Measurements from ENCODE around the gene TMIGD1.

Gene TMIGD1

GRCh38 chr17:30326809-30327208 is 7.0 kb downstream of the TMIGD1 start:
- Histone ChIP-seq H3K9ac (ENCODE audit: insufficient read length, low read depth) (no peak overlapping the region), H3K9me3 (ENCODE audit: insufficient read depth, low read length) (no peaks in the 10 kb centered on the region), H3K36me3 (ENCODE audit: insufficient read depth, insufficient read length, low read length) (no peaks in the 10 kb centered on the region), H3K4me3 (ENCODE audit: insufficient read length, low read depth) (no peak overlapping the region), H3K27me3 (ENCODE audit: insufficient read depth, insufficient read length) (peaks cover 2% of the 10 kb centered on the region), H3K4me1 (ENCODE audit: insufficient read depth, insufficient read length) (no peaks in the 10 kb centered on the region)
- DNase-seq (ENCODE audit: low read depth, low spot score), result no peak
- TF ChIP-seq ZNF274 (IDR thresholded peaks at IDR 0.05; ENCODE audit: low read depth, low read length), result no peak
- TF ChIP-seq YY1 (IDR thresholded peaks at IDR 0.05; ENCODE audit: insufficient read depth, insufficient read length), result no peak
- no peak for TF ChIP-seq SUZ12 (IDR thresholded peaks at IDR 0.05; ENCODE audit: extremely low read depth, insufficient read depth, insufficient read length)

GRCh38 chr17:30324723-30325122 is 9.1 kb downstream of the TMIGD1 start:
- Histone ChIP-seq H3K27me3 (ENCODE audit: insufficient read depth, insufficient read length) (peaks cover 2% of the 10 kb centered on the region), H3K36me3 (ENCODE audit: insufficient read depth, insufficient read length, low read length) (no peaks in the 10 kb centered on the region), H3K4me3 (ENCODE audit: insufficient read length, low read depth) (no peak overlapping the region), H3K9ac (ENCODE audit: insufficient read length, low read depth) (no peak overlapping the region), H3K9me3 (ENCODE audit: insufficient read depth, low read length) (no peaks in the 10 kb centered on the region), H3K4me1 (ENCODE audit: insufficient read depth, insufficient read length) (no peaks in the 10 kb centered on the region)
- no peak for DNase-seq (ENCODE audit: low read depth, low spot score)
- no peak for TF ChIP-seq SUZ12 (IDR thresholded peaks at IDR 0.05; ENCODE audit: extremely low read depth, insufficient read depth, insufficient read length)
- TF ChIP-seq YY1 (IDR thresholded peaks at IDR 0.05; ENCODE audit: insufficient read depth, insufficient read length), result no peak
- TF ChIP-seq ZNF274 (IDR thresholded peaks at IDR 0.05; ENCODE audit: low read depth, low read length), result no peak

- no peaks in the 10 kb centered on the region for H3K9me3 ChIP-seq (ENCODE audit: insufficient read depth, low read length)
- DNase-seq (ENCODE audit: low read depth, low spot score), result no peak
- TF ChIP-seq SUZ12 (IDR thresholded peaks at IDR 0.05; ENCODE audit: extremely low read depth, insufficient read depth, insufficient read length) (no peak), ZNF274 (IDR thresholded peaks at IDR 0.05; ENCODE audit: low read depth, low read length) (no peak), YY1 (IDR thresholded peaks at IDR 0.05; ENCODE audit: insufficient read depth, insufficient read length) (no peak)
- H3K9ac ChIP-seq (ENCODE audit: insufficient read length, low read depth), result no peak overlapping the region
- no peak overlapping the region for H3K4me3 ChIP-seq (ENCODE audit: insufficient read length, low read depth)
- peaks cover 2% of the 10 kb centered on the region for H3K27me3 ChIP-seq (ENCODE audit: insufficient read depth, insufficient read length)
- no peaks in the 10 kb centered on the region for H3K4me1 ChIP-seq (ENCODE audit: insufficient read depth, insufficient read length)
- H3K36me3 ChIP-seq (ENCODE audit: insufficient read depth, insufficient read length, low read length), result no peaks in the 10 kb centered on the region
Measured at GRCh38 chr17:30323895-30324319, 9.9 kb downstream of the TMIGD1 start.

GRCh38 chr17:30323262-30323894 is 10.5 kb downstream of the TMIGD1 start:
- no peak for TF ChIP-seq ZNF274 (IDR thresholded peaks at IDR 0.05; ENCODE audit: low read depth, low read length)
- TF ChIP-seq SUZ12 (IDR thresholded peaks at IDR 0.05; ENCODE audit: extremely low read depth, insufficient read depth, insufficient read length), result no peak
- TF ChIP-seq YY1 (IDR thresholded peaks at IDR 0.05; ENCODE audit: insufficient read depth, insufficient read length), result no peak
- DNase-seq (ENCODE audit: low read depth, low spot score), result no peak
- H3K9ac ChIP-seq (ENCODE audit: insufficient read length, low read depth), result no peak overlapping the region
- H3K27me3 ChIP-seq (ENCODE audit: insufficient read depth, insufficient read length), result peaks cover 2% of the 10 kb centered on the region
- no peaks in the 10 kb centered on the region for H3K36me3 ChIP-seq (ENCODE audit: insufficient read depth, insufficient read length, low read length)
- no peaks in the 10 kb centered on the region for H3K4me1 ChIP-seq (ENCODE audit: insufficient read depth, insufficient read length)
- no peak overlapping the region for H3K4me3 ChIP-seq (ENCODE audit: insufficient read length, low read depth)
- no peaks in the 10 kb centered on the region for H3K9me3 ChIP-seq (ENCODE audit: insufficient read depth, low read length)

DNA sequence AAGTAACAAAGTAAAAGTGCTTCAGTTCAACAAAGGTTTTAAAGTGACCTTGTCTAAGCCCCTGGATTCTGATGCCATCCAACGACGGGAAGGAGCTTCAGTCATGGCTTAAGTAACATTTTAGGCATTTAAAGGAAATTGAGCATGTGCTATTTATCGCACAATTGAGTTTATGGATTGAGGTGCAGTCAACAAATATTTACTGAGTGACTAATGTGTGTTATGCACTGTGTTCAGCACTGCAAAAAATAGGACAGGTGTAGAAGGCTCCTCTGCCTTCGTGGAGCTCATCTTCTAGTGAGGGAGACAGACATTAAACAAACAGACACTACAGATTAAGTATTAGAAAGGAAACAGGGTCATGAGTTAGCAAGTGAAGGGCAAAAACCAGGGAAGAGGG is 12.5 kb downstream of the TMIGD1 start:
- Histone ChIP-seq H3K9ac (ENCODE audit: insufficient read length, low read depth) (no peak overlapping the region), H3K36me3 (ENCODE audit: insufficient read depth, insufficient read length, low read length) (no peaks in the 10 kb centered on the region), H3K4me1 (ENCODE audit: insufficient read depth, insufficient read length) (no peaks in the 10 kb centered on the region), H3K27me3 (ENCODE audit: insufficient read depth, insufficient read length) (no peaks in the 10 kb centered on the region), H3K9me3 (ENCODE audit: insufficient read depth, low read length) (no peaks in the 10 kb centered on the region), H3K4me3 (ENCODE audit: insufficient read length, low read depth) (no peak overlapping the region)
- DNase-seq (ENCODE audit: low read depth, low spot score), result no peak
- TF ChIP-seq YY1 (IDR thresholded peaks at IDR 0.05; ENCODE audit: insufficient read depth, insufficient read length) (no peak), ZNF274 (IDR thresholded peaks at IDR 0.05; ENCODE audit: low read depth, low read length) (no peak)

DNA sequence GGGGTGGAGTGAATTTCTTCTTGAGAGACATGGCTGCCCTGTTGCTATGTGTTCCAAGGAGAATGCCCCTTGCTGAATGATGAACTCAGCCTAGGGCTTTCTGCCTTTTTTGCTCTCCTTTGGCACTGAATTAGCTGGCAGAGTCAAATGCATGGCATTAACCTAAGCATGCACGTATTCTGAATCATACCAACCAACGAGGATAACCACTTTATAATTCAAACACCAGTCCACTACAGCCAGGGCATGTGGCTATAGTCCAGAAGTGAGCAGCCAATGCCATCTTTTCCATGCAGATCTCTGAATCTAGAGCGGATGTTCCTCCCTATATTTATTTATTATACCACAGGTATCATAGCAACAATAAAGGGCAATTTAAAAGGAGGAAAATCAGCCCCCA is 15.7 kb downstream of the TMIGD1 start:
- no peaks in the 10 kb centered on the region for H3K27me3 ChIP-seq (ENCODE audit: insufficient read depth, insufficient read length)
- TF ChIP-seq SUZ12 (IDR thresholded peaks at IDR 0.05; ENCODE audit: extremely low read depth, insufficient read depth, insufficient read length) (no peak), YY1 (IDR thresholded peaks at IDR 0.05; ENCODE audit: insufficient read depth, insufficient read length) (no peak), ZNF274 (IDR thresholded peaks at IDR 0.05; ENCODE audit: low read depth, low read length) (no peak)
- no peak for DNase-seq (ENCODE audit: low read depth, low spot score)
- no peaks in the 10 kb centered on the region for H3K36me3 ChIP-seq (ENCODE audit: insufficient read depth, insufficient read length, low read length)
- no peaks in the 10 kb centered on the region for H3K9me3 ChIP-seq (ENCODE audit: insufficient read depth, low read length)
- H3K9ac ChIP-seq (ENCODE audit: insufficient read length, low read depth), result no peak overlapping the region
- no peak overlapping the region for H3K4me3 ChIP-seq (ENCODE audit: insufficient read length, low read depth)
- H3K4me1 ChIP-seq (ENCODE audit: insufficient read depth, insufficient read length), result no peaks in the 10 kb centered on the region

- Histone ChIP-seq H3K36me3 (ENCODE audit: insufficient read depth, insufficient read length, low read length) (no peaks in the 10 kb centered on the region), H3K4me3 (ENCODE audit: insufficient read length, low read depth) (no peak overlapping the region), H3K27me3 (ENCODE audit: insufficient read depth, insufficient read length) (no peaks in the 10 kb centered on the region), H3K9ac (ENCODE audit: insufficient read length, low read depth) (no peak overlapping the region), H3K9me3 (ENCODE audit: insufficient read depth, low read length) (no peaks in the 10 kb centered on the region), H3K4me1 (ENCODE audit: insufficient read depth, insufficient read length) (no peaks in the 10 kb centered on the region)
- TF ChIP-seq ZNF274 (IDR thresholded peaks at IDR 0.05; ENCODE audit: low read depth, low read length) (no peak), SUZ12 (IDR thresholded peaks at IDR 0.05; ENCODE audit: extremely low read depth, insufficient read depth, insufficient read length) (no peak), YY1 (IDR thresholded peaks at IDR 0.05; ENCODE audit: insufficient read depth, insufficient read length) (no peak)
- DNase-seq (ENCODE audit: low read depth, low spot score), result no peak
Measured at GRCh38 chr17:30316736-30317135, 17.1 kb downstream of the TMIGD1 start.
